Endodermal cell (in vitro differentiated cells): ENCODE measurements around the gene HERPUD1. TPM values are rescaled to one million over a fixed set of nuclear protein-coding genes. Genes with fewer than 3 reads are reported as not detected.
A peak's percentile ranks its signal among the peaks of the same experiment; 100 is the strongest.

Experiments
- DNase-seq: peaks from one replicate; pipeline ENCODE4 v3.0.0-alpha.2; 2017
- H3K27ac ChIP-seq: 2 replicates; pipeline ENCODE4 v1.5.1; 2013; ENCODE audit warnings: mild to moderate bottlenecking, low read depth, low read length, moderate library complexity
- H3K27me3 ChIP-seq: 2 replicates; pipeline ENCODE4 v1.6.1; 2013; ENCODE audit warnings: mild to moderate bottlenecking, low read length, moderate library complexity; ENCODE audit not compliant: insufficient read depth, control insufficient read depth, poor library complexity, severe bottlenecking
- H3K36me3 ChIP-seq: 2 replicates; pipeline ENCODE4 v1.7.0; 2013; ENCODE audit warnings: mild to moderate bottlenecking, low read length, moderate library complexity; ENCODE audit not compliant: control insufficient read depth, insufficient read depth
- H3K4me1 ChIP-seq: one replicate; pipeline ENCODE4 v1.7.0; 2013; ENCODE audit warnings: low read length; ENCODE audit not compliant: control insufficient read depth, insufficient read depth
- H3K4me3 ChIP-seq: 2 replicates; pipeline ENCODE4 v1.5.1; 2013; ENCODE audit warnings: mild to moderate bottlenecking, low read length, moderate library complexity
- H3K9ac ChIP-seq: 2 replicates; pipeline ENCODE4 v1.6.1; 2013; ENCODE audit warnings: mild to moderate bottlenecking, low read length, moderate library complexity; ENCODE audit not compliant: poor library complexity, severe bottlenecking; ENCODE audit errors: extremely low read depth
- H3K9me3 ChIP-seq: 2 replicates; pipeline ENCODE4 v1.6.1; 2013; ENCODE audit warnings: mild to moderate bottlenecking, low read length, moderate library complexity; ENCODE audit not compliant: control insufficient read depth
- H3K27ac Mint-ChIP-seq: 2 replicates; pipeline ENCODE4 v1.8.0; 2020; ENCODE audit warnings: mixed read lengths
- H3K27me3 Mint-ChIP-seq: 2 replicates; pipeline ENCODE4 v1.8.0; 2021; ENCODE audit warnings: mild to moderate bottlenecking, mixed read lengths; ENCODE audit not compliant: insufficient read depth
- H3K36me3 Mint-ChIP-seq: 2 replicates; pipeline ENCODE4 v1.8.0; 2020; ENCODE audit warnings: low read depth, mixed read lengths
- H3K4me1 Mint-ChIP-seq: 2 replicates; pipeline ENCODE4 v1.8.0; 2020; ENCODE audit warnings: mixed read lengths
- H3K4me3 Mint-ChIP-seq: 2 replicates; pipeline ENCODE4 v1.8.0; 2020; ENCODE audit warnings: mild to moderate bottlenecking, moderate library complexity, mixed read lengths
- H3K9me3 Mint-ChIP-seq: 2 replicates; pipeline ENCODE4 v1.8.0; 2020; ENCODE audit warnings: mild to moderate bottlenecking, mixed read lengths
- CTCF ChIP-seq: fragments of 200-600 bp; sonication (generic); conservative IDR thresholded peaks from 2 replicates; pipeline ENCODE4 v1.5.0; 2021; ENCODE audit warnings: antibody characterized with exemption, mild to moderate bottlenecking
- WGBS, 2 experiments: methylation state at CpG; one replicate each; pipeline versions ENCODE4 v1.1.5 to v1.1.7; 2013; ENCODE audit warnings: missing lambda C conversion rate in 2 of 2, mixed read lengths in 1 of 2; ENCODE audit not compliant: insufficient coverage in 1 of 2, insufficient read length in 1 of 2; 5-methylcytosine and 5-hydroxymethylcytosine counted together
- total RNA-seq, 2 donors: library from RNA; stranded (reverse); fragmentation: NEBNext Ultra II Directional in 1 of 2; extraction: Animal tissue kit (Norgen Biotek cat#: 25700) in 1 of 2; gene quantifications; 2 replicates in 1 of 2; 3 replicates in 1 of 2; pipeline ENCODE4 v1.2.1, GENCODE V29; 2021

HERPUD1 gene
- total RNA-seq, 2 donors from 2014 or later, result 21.5 to 40.6 TPM

- Histone ChIP-seq H3K4me1 (no peaks in the 10 kb centered on the region), H3K9ac (no peak overlapping the region), H3K27me3 (no peaks in the 10 kb centered on the region), H3K9me3 (no peaks in the 10 kb centered on the region), H3K36me3 (no peaks in the 10 kb centered on the region), H3K4me3 (no peak overlapping the region), H3K27ac (no peak overlapping the region)
- Mint-ChIP-seq H3K4me1 (no peaks in the 10 kb centered on the region), H3K4me3 (no peak overlapping the region), H3K27me3 (no peaks in the 10 kb centered on the region), H3K9me3 (peaks cover 12% of the 10 kb centered on the region), H3K36me3 (no peaks in the 10 kb centered on the region), H3K27ac (no peak overlapping the region)
- DNase-seq, result no peak
- 73 to 100% methylated on average over 1 to 4 of the region's 4 CpGs for WGBS, 2 experiments
- TF ChIP-seq CTCF, result peak; percentile 39
Measured at GRCh38 chr16:56956756-56957155, 24.8 kb downstream of the HERPUD1 start.

- Histone ChIP-seq H3K27me3 (no peaks in the 10 kb centered on the region), H3K9me3 (no peaks in the 10 kb centered on the region), H3K9ac (no peak overlapping the region), H3K36me3 (no peaks in the 10 kb centered on the region), H3K4me3 (no peak overlapping the region), H3K4me1 (no peaks in the 10 kb centered on the region), H3K27ac (no peak overlapping the region)
- no peak overlapping the region for H3K27ac Mint-ChIP-seq
- H3K4me3 Mint-ChIP-seq, result no peak overlapping the region
- peaks cover 4% of the 10 kb centered on the region for H3K4me1 Mint-ChIP-seq
- H3K36me3 Mint-ChIP-seq, result no peaks in the 10 kb centered on the region
- 84 to 87% methylated on average over 10 to 13 of the region's 13 CpGs for WGBS, 2 experiments
- TF ChIP-seq CTCF, result no peak
- H3K27me3 Mint-ChIP-seq, result no peaks in the 10 kb centered on the region
- peaks cover 5% of the 10 kb centered on the region for H3K9me3 Mint-ChIP-seq
- DNase-seq, result no peak
Measured at GRCh38 chr16:56960681-56961281, 28.8 kb downstream of the HERPUD1 start.

- Histone ChIP-seq H3K9me3 (no peaks in the 10 kb centered on the region), H3K9ac (no peak overlapping the region), H3K36me3 (no peaks in the 10 kb centered on the region), H3K4me3 (no peak overlapping the region), H3K27ac (no peak overlapping the region), H3K27me3 (no peaks in the 10 kb centered on the region), H3K4me1 (no peaks in the 10 kb centered on the region)
- 91 to 100% methylated on average over 2 to 3 of the region's 3 CpGs for WGBS, 2 experiments
- DNase-seq, result no peak
- H3K27ac Mint-ChIP-seq, result no peak overlapping the region
- TF ChIP-seq CTCF, result no peak
- no peak overlapping the region for H3K4me3 Mint-ChIP-seq
- H3K27me3 Mint-ChIP-seq, result no peaks in the 10 kb centered on the region
- no peaks in the 10 kb centered on the region for H3K9me3 Mint-ChIP-seq
- no peaks in the 10 kb centered on the region for H3K36me3 Mint-ChIP-seq
- H3K4me1 Mint-ChIP-seq, result peaks cover 4% of the 10 kb centered on the region
Measured at GRCh38 chr16:56961386-56961785, 29.4 kb downstream of the HERPUD1 start.
